CD14-positive monocyte (primary cell): ENCODE data around the gene VWA5B1. TPM values are rescaled to one million over a fixed set of nuclear protein-coding genes. Genes with fewer than 3 reads are reported as not detected.

ENCODE experiments used
- DNase-seq, 3 donors: peaks; one replicate each; pipeline ENCODE4 v3.0.0-alpha.2; 2011 to 2022
- H2AFZ ChIP-seq: 2 replicates; pipeline ENCODE4 v1.6.0; 2012; ENCODE audit warnings: mild to moderate bottlenecking, low read depth, low read length, inconsistent platforms; ENCODE audit not compliant: insufficient read depth, poor library complexity, severe bottlenecking
- H3K27ac ChIP-seq, 2 donors: 1 replicate in 1 of 2; 2 replicates in 1 of 2; pipeline ENCODE4 v1.5.1; 2012 to 2013; ENCODE audit warnings: low read length in 2 of 2, control low read depth in 1 of 2, inconsistent platforms in 1 of 2, low read depth in 1 of 2, mild to moderate bottlenecking in 1 of 2
- H3K27me3 ChIP-seq, 2 donors: one replicate each; pipeline versions ENCODE4 v1.6.0 to v1.6.1; 2011 to 2013; ENCODE audit warnings: low read length in 2 of 2; ENCODE audit not compliant: control insufficient read depth in 2 of 2, insufficient read depth in 2 of 2
- H3K36me3 ChIP-seq, 2 donors: replicated peaks in 1 of 2; 1 replicate in 1 of 2; 2 replicates in 1 of 2; pipeline versions ENCODE4 v1.5.1 to v1.6.1; 2012 to 2013; ENCODE audit warnings: low read length in 2 of 2, control low read depth in 1 of 2, inconsistent platforms in 1 of 2, mild to moderate bottlenecking in 1 of 2; ENCODE audit not compliant: insufficient read depth in 2 of 2, control insufficient read depth in 1 of 2
- H3K4me1 ChIP-seq, 2 donors: 1 replicate in 1 of 2; 2 replicates in 1 of 2; pipeline versions ENCODE4 v1.5.1 to v1.6.1; 2012 to 2013; ENCODE audit warnings: low read length in 2 of 2, control low read depth in 1 of 2, inconsistent platforms in 1 of 2, mild to moderate bottlenecking in 1 of 2, moderate library complexity in 1 of 2; ENCODE audit not compliant: insufficient read depth in 2 of 2, control insufficient read depth in 1 of 2
- H3K4me2 ChIP-seq: replicated peaks from 2 replicates; pipeline ENCODE3; 2012; ENCODE audit warnings: low read length, moderate library complexity, mild to moderate bottlenecking; ENCODE audit not compliant: poor library complexity, severe bottlenecking; ENCODE audit errors: extremely low read depth
- H3K4me3 ChIP-seq, 3 experiments: fragments of 200-600 bp in 1 of 3; sonication (generic) in 1 of 3; replicated peaks in 1 of 3; 1 replicate in 2 of 3; 2 replicates in 1 of 3; pipeline ENCODE4 v1.5.1; 2011 to 2013; ENCODE audit warnings: low read length in 3 of 3, mild to moderate bottlenecking in 3 of 3, control low read depth in 2 of 3, low read depth in 2 of 3, inconsistent platforms in 1 of 3, moderate library complexity in 1 of 3
- H3K79me2 ChIP-seq: 2 replicates; pipeline ENCODE4 v1.6.0; 2012; ENCODE audit warnings: mild to moderate bottlenecking, control low read depth, inconsistent platforms, low read length, moderate library complexity; ENCODE audit not compliant: insufficient read depth
- H3K9ac ChIP-seq: 2 replicates; pipeline ENCODE4 v1.6.0; 2017; ENCODE audit warnings: low read length, mild to moderate bottlenecking; ENCODE audit not compliant: insufficient read depth, poor library complexity, severe bottlenecking
- H3K9me3 ChIP-seq, 2 donors: replicated peaks in 1 of 2; 1 replicate in 1 of 2; 2 replicates in 1 of 2; pipeline versions ENCODE4 v1.5.1 to v1.6.1; 2012 to 2013; ENCODE audit warnings: low read length in 2 of 2, control low read depth in 1 of 2; ENCODE audit not compliant: control insufficient read depth in 1 of 2, insufficient read depth in 1 of 2
- H4K20me1 ChIP-seq: 2 replicates; pipeline ENCODE4 v1.6.0; 2012; ENCODE audit warnings: mild to moderate bottlenecking, low read length, control low read depth, moderate library complexity; ENCODE audit not compliant: insufficient read depth
- H3K27ac Mint-ChIP-seq, 7 donors: one replicate each; pipeline ENCODE4 v1.8.0; 2020; ENCODE audit warnings: mild to moderate bottlenecking in 7 of 7, mixed read lengths in 7 of 7, moderate library complexity in 6 of 7, inconsistent platforms in 2 of 7
- H3K27me3 Mint-ChIP-seq, 3 donors: one replicate each; pipeline ENCODE4 v1.8.0; 2021 to 2022; ENCODE audit warnings: low read depth in 3 of 3, mild to moderate bottlenecking in 3 of 3, mixed read lengths in 3 of 3, moderate library complexity in 3 of 3, inconsistent platforms in 1 of 3
- H3K36me3 Mint-ChIP-seq, 2 donors: one replicate each; pipeline ENCODE4 v1.8.0; 2020; ENCODE audit warnings: mixed read lengths in 2 of 2, inconsistent platforms in 1 of 2, mild to moderate bottlenecking in 1 of 2
- H3K4me1 Mint-ChIP-seq: one replicate; pipeline ENCODE4 v1.8.0; 2020; ENCODE audit warnings: mild to moderate bottlenecking, mixed read lengths
- H3K4me3 Mint-ChIP-seq, 2 donors: one replicate each; pipeline ENCODE4 v1.8.0; 2020; ENCODE audit warnings: mild to moderate bottlenecking in 2 of 2, mixed read lengths in 2 of 2, moderate library complexity in 1 of 2
- H3K9me3 Mint-ChIP-seq, 7 donors: one replicate each; pipeline ENCODE4 v1.8.0; 2020 to 2022; ENCODE audit warnings: mixed read lengths in 7 of 7, mild to moderate bottlenecking in 6 of 7, moderate library complexity in 6 of 7, inconsistent platforms in 2 of 7
- WGBS: methylation state at CpG from one replicate; pipeline ENCODE4 v1.1.5; 2013; ENCODE audit warnings: missing lambda C conversion rate; ENCODE audit not compliant: insufficient coverage; 5-methylcytosine and 5-hydroxymethylcytosine counted together
- intact Hi-C, 2 donors: fragments of 100-400 bp; cut with micrococcal nuclease; formaldehyde crosslinking; loops; one replicate each; pipeline versions ENCODE4 v1.15.0 to v1.15.1; 2023
- polyA plus RNA-seq, 3 donors: library from polyadenylated mRNA; depleted of rRNA in 1 of 3; unstranded in 2 of 3; stranded (reverse) in 1 of 3; fragments of 300-500 nt in 2 of 3; fragments of >200 nt in 1 of 3; fragmentation: Illumina TruSeq in 2 of 3; gene quantifications; 1 replicate in 2 of 3; 2 replicates in 1 of 3; pipeline ENCODE4 v1.2.3, GENCODE V29; 2012 to 2021
- TF ChIP-seq, protein P1 (sequence below): fragments of 200-600 bp; IDR thresholded peaks from one replicate; pipeline ENCODE4 v1.8.0; 2022; ENCODE audit warnings: antibody characterized with exemption, mild to moderate bottlenecking

The VWA5B1 gene
- polyA plus RNA-seq, 3 donors = not detected

DNA sequence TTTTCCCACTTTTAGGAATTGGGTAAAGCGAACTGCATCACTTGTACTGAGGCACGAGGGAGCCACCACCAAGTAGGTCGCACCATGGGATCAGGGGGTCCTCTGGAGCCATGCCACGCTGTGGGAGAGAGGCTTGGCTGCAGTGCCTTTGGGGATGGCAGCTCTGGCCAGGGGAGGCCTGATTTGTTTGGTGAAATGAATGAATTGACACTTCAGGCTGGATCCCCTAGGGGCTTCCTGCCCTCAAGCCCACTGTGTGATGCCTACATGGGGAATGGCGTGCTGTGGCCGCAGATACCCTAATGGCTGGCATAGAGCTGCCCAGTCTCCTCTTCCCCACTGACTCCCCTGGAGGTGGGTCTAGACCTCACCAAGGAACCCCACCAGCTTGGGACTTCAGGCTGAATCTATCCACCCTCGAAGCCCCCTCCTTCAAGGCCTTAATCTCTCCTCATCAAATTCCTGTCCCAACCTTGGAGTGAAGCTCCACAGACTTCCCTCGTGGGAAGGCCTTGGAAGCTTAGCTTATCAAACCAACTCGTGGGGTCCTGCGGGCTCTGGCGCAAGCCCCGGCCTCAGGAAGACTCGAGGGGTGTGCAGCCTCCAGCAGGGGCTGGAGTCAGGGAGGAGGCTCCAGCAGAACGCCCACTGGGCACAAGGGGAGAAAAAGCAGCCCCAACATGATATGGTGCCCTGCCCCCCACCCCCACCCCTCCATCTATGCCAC, 64.6 kb downstream of the VWA5B1 start:
- no peak overlapping the region for H3K4me2 ChIP-seq

DNA sequence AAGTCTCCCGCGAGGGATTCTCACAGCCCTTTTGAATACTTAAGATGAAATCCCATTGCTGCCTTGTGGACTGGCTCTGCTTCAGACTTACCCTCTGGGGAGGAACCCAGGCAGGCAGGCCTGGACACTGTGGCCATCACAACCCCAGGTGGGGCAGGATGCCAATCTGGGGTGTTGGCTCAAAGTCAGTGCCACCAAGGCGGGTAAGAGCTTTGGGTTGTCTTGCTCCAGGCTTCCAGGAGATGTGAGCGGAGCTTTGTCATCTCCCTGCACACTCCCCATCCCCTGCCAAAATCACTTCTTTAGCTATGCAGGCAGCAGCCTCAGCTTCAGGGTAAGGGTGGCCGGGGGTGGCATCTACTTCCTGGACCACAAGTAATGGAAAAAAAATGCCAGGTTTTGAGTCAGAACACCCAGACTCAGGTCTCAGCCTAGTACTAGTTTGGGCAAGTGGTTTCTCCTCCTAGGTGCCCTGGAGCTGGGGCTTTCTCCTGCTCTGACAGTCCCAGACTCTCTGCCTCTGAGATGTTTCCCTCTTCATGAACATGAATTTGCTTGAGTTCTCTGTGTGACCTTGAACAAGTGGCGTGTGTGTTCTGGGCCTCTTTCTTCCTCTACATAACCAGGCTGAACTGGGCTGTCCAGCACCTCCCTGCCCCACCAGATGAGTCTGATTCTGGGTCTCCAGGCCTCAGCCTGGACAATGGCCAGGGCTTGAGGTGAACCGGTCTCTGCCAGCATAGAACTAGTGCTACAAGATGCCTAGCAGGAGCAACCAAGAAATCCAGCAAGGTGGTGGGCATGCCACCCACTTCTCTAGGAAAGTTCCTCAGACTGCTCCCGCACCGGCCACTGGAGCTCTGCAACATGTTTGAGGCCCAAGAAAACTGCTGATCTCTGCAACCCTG, 65.4 kb downstream of the VWA5B1 start:
- Histone ChIP-seq H3K9me3 (no peaks in the 10 kb centered on the region), H3K4me2 (no peak overlapping the region), H4K20me1 (no peaks in the 10 kb centered on the region), H3K4me3 (no peak overlapping the region), H3K27ac (no peak overlapping the region), H3K4me1 (no peaks in the 10 kb centered on the region), H3K36me3 (no peaks in the 10 kb centered on the region), H2AFZ (no peak overlapping the region), H3K9ac (no peak overlapping the region), H3K27me3 (no peaks in the 10 kb centered on the region), H3K79me2 (no peaks in the 10 kb centered on the region)
- no peaks in the 10 kb centered on the region for H3K4me1 Mint-ChIP-seq
- DNase-seq = no peak
- 85% methylated on average over 4 of the region's 9 CpGs for WGBS
- H3K27me3 Mint-ChIP-seq = peaks cover 4 to 15% (median 13%) of the 10 kb centered on the region in 3 donors
- H3K36me3 Mint-ChIP-seq = no peaks in the 10 kb centered on the region
- intact Hi-C loops = no loop called here
- H3K4me3 Mint-ChIP-seq = no peak overlapping the region
- TF ChIP-seq, protein P1, sequence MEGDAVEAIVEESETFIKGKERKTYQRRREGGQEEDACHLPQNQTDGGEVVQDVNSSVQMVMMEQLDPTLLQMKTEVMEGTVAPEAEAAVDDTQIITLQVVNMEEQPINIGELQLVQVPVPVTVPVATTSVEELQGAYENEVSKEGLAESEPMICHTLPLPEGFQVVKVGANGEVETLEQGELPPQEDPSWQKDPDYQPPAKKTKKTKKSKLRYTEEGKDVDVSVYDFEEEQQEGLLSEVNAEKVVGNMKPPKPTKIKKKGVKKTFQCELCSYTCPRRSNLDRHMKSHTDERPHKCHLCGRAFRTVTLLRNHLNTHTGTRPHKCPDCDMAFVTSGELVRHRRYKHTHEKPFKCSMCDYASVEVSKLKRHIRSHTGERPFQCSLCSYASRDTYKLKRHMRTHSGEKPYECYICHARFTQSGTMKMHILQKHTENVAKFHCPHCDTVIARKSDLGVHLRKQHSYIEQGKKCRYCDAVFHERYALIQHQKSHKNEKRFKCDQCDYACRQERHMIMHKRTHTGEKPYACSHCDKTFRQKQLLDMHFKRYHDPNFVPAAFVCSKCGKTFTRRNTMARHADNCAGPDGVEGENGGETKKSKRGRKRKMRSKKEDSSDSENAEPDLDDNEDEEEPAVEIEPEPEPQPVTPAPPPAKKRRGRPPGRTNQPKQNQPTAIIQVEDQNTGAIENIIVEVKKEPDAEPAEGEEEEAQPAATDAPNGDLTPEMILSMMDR = no peak
- H3K27ac Mint-ChIP-seq = no peak overlapping the region
- H3K9me3 Mint-ChIP-seq = peaks cover 0 to 2% (median 0%) of the 10 kb centered on the region in 7 donors

More for the DNA sequence above, 64.6 kb downstream of the VWA5B1 start:
- H3K9ac ChIP-seq = no peak overlapping the region
- H3K27ac Mint-ChIP-seq = no peak overlapping the region
- no peaks in the 10 kb centered on the region for H3K4me1 ChIP-seq
- no peaks in the 10 kb centered on the region for H3K27me3 ChIP-seq
- no peaks in the 10 kb centered on the region for H3K36me3 Mint-ChIP-seq
- no peak overlapping the region for H3K4me3 Mint-ChIP-seq
- DNase-seq = no peak
- no peaks in the 10 kb centered on the region for H3K4me1 Mint-ChIP-seq
- TF ChIP-seq, protein P1 = no peak
- no peaks in the 10 kb centered on the region for H3K9me3 ChIP-seq
- no peaks in the 10 kb centered on the region for H4K20me1 ChIP-seq
- intact Hi-C loops = no loop called here
- no peak overlapping the region for H2AFZ ChIP-seq
- peaks cover 0 to 2% (median 0%) of the 10 kb centered on the region in 7 donors for H3K9me3 Mint-ChIP-seq
- H3K4me3 ChIP-seq = no peak overlapping the region
- H3K36me3 ChIP-seq = no peaks in the 10 kb centered on the region
- peaks cover 2 to 13% (median 11%) of the 10 kb centered on the region in 3 donors for H3K27me3 Mint-ChIP-seq
- WGBS = 89% methylated on average over 12 of the region's 14 CpGs
- H3K79me2 ChIP-seq = no peaks in the 10 kb centered on the region
- H3K27ac ChIP-seq = no peak overlapping the region
